ENCODE data around the gene IRS2. TPM values are rescaled to one million over a fixed set of nuclear protein-coding genes. Genes with fewer than 3 reads are reported as not detected.

The IRS2 gene
- polyA plus RNA-seq, 1 experiment, result 1.5 TPM

GRCh38 chr13:109745702-109746101 lies 40.7 kb downstream of the IRS2 start:
- H3K27me3 ChIP-seq (ENCODE audit: control insufficient read depth, insufficient read depth, low read length), result peaks cover 2% of the 10 kb centered on the region

GRCh38 chr13:109745060-109745459 lies 41.3 kb downstream of the IRS2 start:
- TF ChIP-seq CTCF (IDR thresholded peaks at IDR 0.05; ENCODE audit: low read depth, low read length), result no peak
- Histone ChIP-seq H3K4me3 (ENCODE audit: low read depth, low read length) (no peak overlapping the region), H3K9me3 (ENCODE audit: control insufficient read depth, insufficient read depth, low read length) (peaks cover 4% of the 10 kb centered on the region; the same call in 1 of the 2 replicates), H3K27me3 (ENCODE audit: control insufficient read depth, insufficient read depth, low read length) (peaks cover 2% of the 10 kb centered on the region), H3K27ac (ENCODE audit: low read depth, low read length) (no peak overlapping the region)
- ChIA-PET POLR2A (no interaction called here), CTCF (interaction anchor here (2.2 kb wide), 1 partner anchor 365 kb away, joined by 5 read pairs; no protein-coding TSS in a partner anchor)
- no peak for DNase-seq (ENCODE audit: low read depth, low spot score)

More at GRCh38 chr13:109745702-109746101, 40.7 kb downstream of the IRS2 start:
- ChIA-PET POLR2A (no interaction called here), CTCF (no interaction called here)
- peaks cover 4% of the 10 kb centered on the region; the same call in 1 of the 2 replicates for H3K9me3 ChIP-seq (ENCODE audit: control insufficient read depth, insufficient read depth, low read length)
- DNase-seq (ENCODE audit: low read depth, low spot score), result no peak
- no peak overlapping the region for H3K27ac ChIP-seq (ENCODE audit: low read depth, low read length)
- TF ChIP-seq CTCF (IDR thresholded peaks at IDR 0.05; ENCODE audit: low read depth, low read length), result no peak
- H3K4me3 ChIP-seq (ENCODE audit: low read depth, low read length), result no peak overlapping the region

GRCh38 chr13:109744512-109745051 lies 41.8 kb downstream of the IRS2 start:
- no peak for TF ChIP-seq CTCF (IDR thresholded peaks at IDR 0.05; ENCODE audit: low read depth, low read length)
- DNase-seq (ENCODE audit: low read depth, low spot score), result peak; percentile 81
- H3K4me3 ChIP-seq (ENCODE audit: low read depth, low read length), result no peak overlapping the region; the same call in 1 of the 2 replicates
- peaks cover 2% of the 10 kb centered on the region for H3K27me3 ChIP-seq (ENCODE audit: control insufficient read depth, insufficient read depth, low read length)
- ChIA-PET CTCF (interaction anchor here (0.7 to 2.2 kb wide), 2 partner anchors 36 to 365 kb away, joined by 3 to 5 read pairs; no protein-coding TSS in a partner anchor), POLR2A (no interaction called here)
- H3K9me3 ChIP-seq (ENCODE audit: control insufficient read depth, insufficient read depth, low read length), result peaks cover 4% of the 10 kb centered on the region; the same call in 1 of the 2 replicates
- no peak overlapping the region for H3K27ac ChIP-seq (ENCODE audit: low read depth, low read length)

GRCh38 chr13:109743706-109744453 lies 42.5 kb downstream of the IRS2 start:
- H3K27ac ChIP-seq (ENCODE audit: low read depth, low read length), result no peak overlapping the region
- CTCF ChIA-PET, result interaction anchor here (0.6 to 2.2 kb wide), 5 partner anchors 36 to 849 kb away, joined by 3 to 5 read pairs (median 3); no protein-coding TSS in a partner anchor
- H3K4me3 ChIP-seq (ENCODE audit: low read depth, low read length), result no peak overlapping the region; the same call in 1 of the 2 replicates
- TF ChIP-seq CTCF (IDR thresholded peaks at IDR 0.05; ENCODE audit: low read depth, low read length), result no peak
- DNase-seq (ENCODE audit: low read depth, low spot score), result peak; percentile 33
- peaks cover 4% of the 10 kb centered on the region; the same call in 1 of the 2 replicates for H3K9me3 ChIP-seq (ENCODE audit: control insufficient read depth, insufficient read depth, low read length)
- POLR2A ChIA-PET, result no interaction called here
- peaks cover 2% of the 10 kb centered on the region for H3K27me3 ChIP-seq (ENCODE audit: control insufficient read depth, insufficient read depth, low read length)

- Histone ChIP-seq H3K9me3 (ENCODE audit: control insufficient read depth, insufficient read depth, low read length) (peaks cover 4% of the 10 kb centered on the region; the same call in 1 of the 2 replicates), H3K27ac (ENCODE audit: low read depth, low read length) (no peak overlapping the region), H3K27me3 (ENCODE audit: control insufficient read depth, insufficient read depth, low read length) (peaks cover 2% of the 10 kb centered on the region), H3K4me3 (ENCODE audit: low read depth, low read length) (no peak overlapping the region)
- ChIA-PET CTCF (interaction anchor here (1.0 kb wide), 1 partner anchor 596 kb away, joined by 3 read pairs; no protein-coding TSS in a partner anchor), POLR2A (interaction anchor here (0.7 kb wide), 1 partner anchor 22 kb away, joined by 4 read pairs; no protein-coding TSS in a partner anchor)
- DNase-seq (ENCODE audit: low read depth, low spot score), result no peak
- no peak for TF ChIP-seq CTCF (IDR thresholded peaks at IDR 0.05; ENCODE audit: low read depth, low read length)
These were observed 44.4 kb downstream of the IRS2 start for GRCh38 chr13:109741966-109742365.

All from AG04450 (cell line).